SK-N-SH treated with all-trans-retinoic acid at 6 μM for 48 hours (cell line): Measurements from ENCODE around the gene UPB1.

Experiments
- ATAC-seq: fragments of 200-7000 bp; cut with Tn5 transposase; 3 replicates; pipeline ENCODE4 v1.9.1; 2020; ENCODE audit warnings: mild to moderate bottlenecking, moderate library complexity
- ARNTL ChIP-seq: fragments of 450-650 bp; formaldehyde crosslinking; IDR thresholded peaks from 2 replicates; pipeline ENCODE4 v1.5.0; 2020; ENCODE audit warnings: low read depth, mild to moderate bottlenecking, moderate library complexity, borderline replicate concordance
- CSDC2 ChIP-seq: fragments of 250-450 bp; sonication (Bioruptor Pico); IDR thresholded peaks from 2 replicates; pipeline ENCODE4 v1.5.0; 2020; ENCODE audit warnings: mild to moderate bottlenecking, moderate library complexity
- GLIS3 ChIP-seq: fragments of 250-450 bp; sonication (Bioruptor Pico); IDR thresholded peaks from 2 replicates; pipeline ENCODE4 v1.5.0; 2020; ENCODE audit warnings: mild to moderate bottlenecking, moderate library complexity
- ISL1 ChIP-seq: fragments of 250-450 bp; sonication (Bioruptor Pico); IDR thresholded peaks from 2 replicates; pipeline ENCODE4 v2.1.2; 2022; ENCODE audit warnings: mild to moderate bottlenecking, moderate library complexity
- OSR1 ChIP-seq: fragments of 250-450 bp; sonication (Bioruptor Pico); IDR thresholded peaks from 2 replicates; pipeline ENCODE4 v1.8.0; 2022; ENCODE audit warnings: moderate library complexity, mild to moderate bottlenecking, inconsistent platforms
- PATZ1 ChIP-seq: fragments of 250-450 bp; sonication (Bioruptor Pico); IDR thresholded peaks from 2 replicates; pipeline ENCODE4 v1.8.0; 2020; ENCODE audit warnings: mild to moderate bottlenecking, moderate library complexity, borderline replicate concordance
- PPARA ChIP-seq: fragments of 250-450 bp; sonication (Bioruptor Pico); IDR thresholded peaks from 2 replicates; pipeline ENCODE4 v1.5.0; 2020; ENCODE audit warnings: mild to moderate bottlenecking, borderline replicate concordance
- RARB ChIP-seq: fragments of 250-450 bp; sonication (Bioruptor Pico); IDR thresholded peaks from 2 replicates; pipeline ENCODE4 v1.8.0; 2021; ENCODE audit warnings: mild to moderate bottlenecking, moderate library complexity
- SNAI2 ChIP-seq: fragments of 250-450 bp; sonication (Bioruptor Pico); IDR thresholded peaks from 2 replicates; pipeline ENCODE4 v1.5.0; 2020; ENCODE audit warnings: mild to moderate bottlenecking, moderate library complexity
- TCF4 ChIP-seq: fragments of 250-450 bp; sonication (Bioruptor Pico); IDR thresholded peaks from 2 replicates; pipeline ENCODE4 v1.8.0; 2021; ENCODE audit warnings: mild to moderate bottlenecking, moderate library complexity, borderline replicate concordance
- TOX ChIP-seq: fragments of 250-450 bp; sonication (Bioruptor Pico); IDR thresholded peaks from 2 replicates; pipeline ENCODE4 v1.8.0; 2021; ENCODE audit warnings: mild to moderate bottlenecking, moderate library complexity, borderline replicate concordance
- ZC3H10 ChIP-seq: fragments of 250-450 bp; sonication (Bioruptor Pico); IDR thresholded peaks from 2 replicates; pipeline ENCODE4 v1.5.1; 2021; ENCODE audit warnings: mild to moderate bottlenecking, moderate library complexity
- ZFP3 ChIP-seq: fragments of 250-450 bp; sonication (Bioruptor Pico); IDR thresholded peaks from 2 replicates; pipeline ENCODE4 v1.5.0; 2020; ENCODE audit warnings: mild to moderate bottlenecking, moderate library complexity
- ZFP30 ChIP-seq: fragments of 450-650 bp; formaldehyde crosslinking; IDR thresholded peaks from 2 replicates; pipeline ENCODE4 v1.5.0; 2022; ENCODE audit warnings: mild to moderate bottlenecking, moderate library complexity
- ZNF565 ChIP-seq: fragments of 450-650 bp; formaldehyde crosslinking; conservative IDR thresholded peaks from 2 replicates; pipeline ENCODE4 v1.5.0; 2020; ENCODE audit warnings: low read depth, mild to moderate bottlenecking, moderate library complexity
- ZNF8 ChIP-seq: fragments of 450-650 bp; formaldehyde crosslinking; IDR thresholded peaks from 2 replicates; pipeline ENCODE4 v1.5.0; 2020; ENCODE audit warnings: mild to moderate bottlenecking, moderate library complexity
- TF ChIP-seq, protein P1 (sequence below): fragments of 250-450 bp; sonication (Bioruptor Pico); IDR thresholded peaks from 2 replicates; pipeline ENCODE4 v1.5.1; 2021; ENCODE audit warnings: mild to moderate bottlenecking, moderate library complexity
- TF ChIP-seq, protein P2 (sequence below): fragments of 250-450 bp; sonication (Bioruptor Pico); IDR thresholded peaks from 2 replicates; pipeline ENCODE4 v1.5.0; 2020; ENCODE audit warnings: mild to moderate bottlenecking, moderate library complexity
- TF ChIP-seq, protein P3 (sequence below): fragments of 250-450 bp; sonication (Bioruptor Pico); IDR thresholded peaks from 2 replicates; pipeline ENCODE4 v1.8.0; 2021; ENCODE audit warnings: low read depth, mild to moderate bottlenecking, moderate library complexity, borderline replicate concordance

UPB1 gene

DNA sequence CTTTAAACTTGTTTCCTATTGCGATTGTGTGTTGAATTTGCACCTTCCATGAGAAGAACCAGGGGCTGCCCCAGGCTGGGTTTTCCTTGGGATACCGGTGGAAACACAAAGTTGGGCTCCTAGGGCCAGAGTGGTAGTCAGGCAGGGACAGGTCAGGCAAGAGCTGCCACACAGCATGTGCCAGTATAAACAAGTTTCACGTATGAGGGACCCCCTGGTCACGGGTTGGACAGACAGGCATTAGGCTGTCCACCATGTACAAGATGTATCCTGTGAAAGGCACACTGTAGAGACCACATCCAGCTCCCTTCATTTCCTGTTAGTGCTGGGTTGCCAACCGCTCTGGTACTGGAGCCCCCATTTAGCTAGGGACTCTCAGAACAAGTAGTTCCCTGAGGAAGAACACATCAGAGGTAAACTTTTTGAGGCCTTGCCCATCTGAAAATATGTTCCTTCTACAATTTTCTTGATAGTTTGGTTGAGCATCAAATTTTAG is 8.8 kb downstream of the UPB1 start:
- ATAC-seq = no peak
- no peak for TF ChIP-seq CSDC2 (CRISPR knock-in tag)
- TF ChIP-seq OSR1 (CRISPR knock-in tag) = no peak
- no peak for TF ChIP-seq ZC3H10 (CRISPR knock-in tag)
- no peak for TF ChIP-seq GLIS3
- no peak for TF ChIP-seq ZNF565 (CRISPR knock-in tag)
- no peak for TF ChIP-seq SNAI2
- TF ChIP-seq, protein P1, sequence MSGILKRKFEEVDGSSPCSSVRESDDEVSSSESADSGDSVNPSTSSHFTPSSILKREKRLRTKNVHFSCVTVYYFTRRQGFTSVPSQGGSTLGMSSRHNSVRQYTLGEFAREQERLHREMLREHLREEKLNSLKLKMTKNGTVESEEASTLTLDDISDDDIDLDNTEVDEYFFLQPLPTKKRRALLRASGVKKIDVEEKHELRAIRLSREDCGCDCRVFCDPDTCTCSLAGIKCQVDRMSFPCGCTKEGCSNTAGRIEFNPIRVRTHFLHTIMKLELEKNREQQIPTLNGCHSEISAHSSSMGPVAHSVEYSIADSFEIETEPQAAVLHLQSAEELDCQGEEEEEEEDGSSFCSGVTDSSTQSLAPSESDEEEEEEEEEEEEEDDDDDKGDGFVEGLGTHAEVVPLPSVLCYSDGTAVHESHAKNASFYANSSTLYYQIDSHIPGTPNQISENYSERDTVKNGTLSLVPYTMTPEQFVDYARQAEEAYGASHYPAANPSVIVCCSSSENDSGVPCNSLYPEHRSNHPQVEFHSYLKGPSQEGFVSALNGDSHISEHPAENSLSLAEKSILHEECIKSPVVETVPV (CRISPR knock-in tag) = no peak
- no peak for TF ChIP-seq ZFP30
- no peak for TF ChIP-seq ISL1 (CRISPR knock-in tag)
- no peak for TF ChIP-seq PPARA (CRISPR knock-in tag)
- TF ChIP-seq TCF4 (CRISPR knock-in tag) = no peak
- no peak for TF ChIP-seq ZNF8 (CRISPR knock-in tag)
- TF ChIP-seq PATZ1 (CRISPR knock-in tag) = no peak
- no peak for TF ChIP-seq RARB (CRISPR knock-in tag)
- TF ChIP-seq, protein P2, sequence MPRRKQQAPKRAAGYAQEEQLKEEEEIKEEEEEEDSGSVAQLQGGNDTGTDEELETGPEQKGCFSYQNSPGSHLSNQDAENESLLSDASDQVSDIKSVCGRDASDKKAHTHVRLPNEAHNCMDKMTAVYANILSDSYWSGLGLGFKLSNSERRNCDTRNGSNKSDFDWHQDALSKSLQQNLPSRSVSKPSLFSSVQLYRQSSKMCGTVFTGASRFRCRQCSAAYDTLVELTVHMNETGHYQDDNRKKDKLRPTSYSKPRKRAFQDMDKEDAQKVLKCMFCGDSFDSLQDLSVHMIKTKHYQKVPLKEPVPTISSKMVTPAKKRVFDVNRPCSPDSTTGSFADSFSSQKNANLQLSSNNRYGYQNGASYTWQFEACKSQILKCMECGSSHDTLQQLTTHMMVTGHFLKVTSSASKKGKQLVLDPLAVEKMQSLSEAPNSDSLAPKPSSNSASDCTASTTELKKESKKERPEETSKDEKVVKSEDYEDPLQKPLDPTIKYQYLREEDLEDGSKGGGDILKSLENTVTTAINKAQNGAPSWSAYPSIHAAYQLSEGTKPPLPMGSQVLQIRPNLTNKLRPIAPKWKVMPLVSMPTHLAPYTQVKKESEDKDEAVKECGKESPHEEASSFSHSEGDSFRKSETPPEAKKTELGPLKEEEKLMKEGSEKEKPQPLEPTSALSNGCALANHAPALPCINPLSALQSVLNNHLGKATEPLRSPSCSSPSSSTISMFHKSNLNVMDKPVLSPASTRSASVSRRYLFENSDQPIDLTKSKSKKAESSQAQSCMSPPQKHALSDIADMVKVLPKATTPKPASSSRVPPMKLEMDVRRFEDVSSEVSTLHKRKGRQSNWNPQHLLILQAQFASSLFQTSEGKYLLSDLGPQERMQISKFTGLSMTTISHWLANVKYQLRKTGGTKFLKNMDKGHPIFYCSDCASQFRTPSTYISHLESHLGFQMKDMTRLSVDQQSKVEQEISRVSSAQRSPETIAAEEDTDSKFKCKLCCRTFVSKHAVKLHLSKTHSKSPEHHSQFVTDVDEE (CRISPR knock-in tag) = no peak
- TF ChIP-seq, protein P3, sequence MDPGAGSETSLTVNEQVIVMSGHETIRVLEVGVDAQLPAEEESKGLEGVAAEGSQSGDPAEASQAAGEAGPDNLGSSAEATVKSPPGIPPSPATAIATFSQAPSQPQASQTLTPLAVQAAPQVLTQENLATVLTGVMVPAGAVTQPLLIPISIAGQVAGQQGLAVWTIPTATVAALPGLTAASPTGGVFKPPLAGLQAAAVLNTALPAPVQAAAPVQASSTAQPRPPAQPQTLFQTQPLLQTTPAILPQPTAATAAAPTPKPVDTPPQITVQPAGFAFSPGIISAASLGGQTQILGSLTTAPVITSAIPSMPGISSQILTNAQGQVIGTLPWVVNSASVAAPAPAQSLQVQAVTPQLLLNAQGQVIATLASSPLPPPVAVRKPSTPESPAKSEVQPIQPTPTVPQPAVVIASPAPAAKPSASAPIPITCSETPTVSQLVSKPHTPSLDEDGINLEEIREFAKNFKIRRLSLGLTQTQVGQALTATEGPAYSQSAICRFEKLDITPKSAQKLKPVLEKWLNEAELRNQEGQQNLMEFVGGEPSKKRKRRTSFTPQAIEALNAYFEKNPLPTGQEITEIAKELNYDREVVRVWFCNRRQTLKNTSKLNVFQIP = no peak
- TF ChIP-seq TOX (CRISPR knock-in tag) = no peak
- no peak for TF ChIP-seq ZFP3

- ATAC-seq = no peak
- TF ChIP-seq, protein P1 (CRISPR knock-in tag) = no peak
- no peak for TF ChIP-seq ARNTL (CRISPR knock-in tag)
- no peak for TF ChIP-seq ZNF8 (CRISPR knock-in tag)
- TF ChIP-seq, protein P2 (CRISPR knock-in tag) = no peak
- no peak for TF ChIP-seq SNAI2
- TF ChIP-seq ZC3H10 (CRISPR knock-in tag) = no peak
- TF ChIP-seq GLIS3 = no peak
- no peak for TF ChIP-seq PATZ1 (CRISPR knock-in tag)
- TF ChIP-seq PPARA (CRISPR knock-in tag) = no peak
- no peak for TF ChIP-seq CSDC2 (CRISPR knock-in tag)
- TF ChIP-seq TCF4 (CRISPR knock-in tag) = no peak
- TF ChIP-seq ISL1 (CRISPR knock-in tag) = no peak
- no peak for TF ChIP-seq OSR1 (CRISPR knock-in tag)
Observed at GRCh38 chr22:24504540-24504939, 9.4 kb downstream of the UPB1 start.
